HepG2 (cell line): ENCODE data around the gene B9D2. TPM values are rescaled to one million over a fixed set of nuclear protein-coding genes. Genes with fewer than 3 reads are reported as not detected.

Experiments used
- BATF2 ChIP-seq: sonication (generic); formaldehyde crosslinking; IDR thresholded peaks from 2 replicates; pipeline ENCODE4 v1.8.0; 2022; ENCODE audit warnings: mild to moderate bottlenecking, missing genetic modification reagents, moderate library complexity
- CAMTA2 ChIP-seq: sonication (generic); formaldehyde crosslinking; IDR thresholded peaks from 2 replicates; pipeline ENCODE4 v1.4.0; 2020; ENCODE audit warnings: mild to moderate bottlenecking, missing genetic modification reagents, borderline replicate concordance
- CC2D1A ChIP-seq: sonication (generic); formaldehyde crosslinking; IDR thresholded peaks from 2 replicates; pipeline ENCODE4 v1.8.1; 2023; ENCODE audit warnings: mild to moderate bottlenecking, missing genetic modification reagents
- ETV6 ChIP-seq: sonication (generic); formaldehyde crosslinking; conservative IDR thresholded peaks from 2 replicates; pipeline ENCODE4 v1.4.0; 2020; ENCODE audit warnings: missing genetic modification reagents
- EZH2 ChIP-seq: conservative IDR thresholded peaks from 2 replicates; pipeline ENCODE4 v1.6.1; 2012; ENCODE audit warnings: mild to moderate bottlenecking, low read depth, low read length, moderate library complexity
- GLI4 ChIP-seq: sonication (generic); formaldehyde crosslinking; IDR thresholded peaks from 2 replicates; pipeline ENCODE4 v1.5.1; 2020; ENCODE audit warnings: missing genetic modification reagents, mild to moderate bottlenecking, moderate library complexity, borderline replicate concordance
- HMGXB4 ChIP-seq, 2 experiments: sonication (generic) in 1 of 2; formaldehyde crosslinking in 1 of 2; IDR thresholded peaks; 2 replicates each; pipeline versions ENCODE4 v1.4.0 to v1.6.1; 2018 to 2020; ENCODE audit warnings: missing genetic modification reagents in 2 of 2, borderline replicate concordance in 1 of 2, low read depth in 1 of 2, mild to moderate bottlenecking in 1 of 2, missing biosample characterization in 1 of 2
- NRL ChIP-seq: sonication (generic); formaldehyde crosslinking; IDR thresholded peaks from 2 replicates; pipeline ENCODE4 v1.5.0; 2020; ENCODE audit warnings: missing genetic modification reagents, mild to moderate bottlenecking, moderate library complexity, borderline replicate concordance
- PRMT3 ChIP-seq: sonication (generic); formaldehyde crosslinking; IDR thresholded peaks from 2 replicates; pipeline ENCODE4 v1.8.1; 2022; ENCODE audit warnings: low read depth, mild to moderate bottlenecking, moderate library complexity, missing genetic modification reagents, borderline replicate concordance
- RCOR2 ChIP-seq: IDR thresholded peaks from 2 replicates; pipeline ENCODE4 v1.6.1; 2016; ENCODE audit warnings: missing biosample characterization, missing genetic modification reagents
- SMYD3 ChIP-seq: sonication (generic); formaldehyde crosslinking; IDR thresholded peaks from 2 replicates; pipeline ENCODE4 v1.8.1; 2023; ENCODE audit warnings: mild to moderate bottlenecking, missing genetic modification reagents
- ZFP62 ChIP-seq: sonication (generic); formaldehyde crosslinking; IDR thresholded peaks from 2 replicates; pipeline ENCODE4 v1.4.0; 2020; ENCODE audit warnings: missing genetic modification reagents
- ZNF160 ChIP-seq: sonication (generic); formaldehyde crosslinking; IDR thresholded peaks from 2 replicates; pipeline ENCODE4 v1.8.0; 2022; ENCODE audit warnings: mild to moderate bottlenecking, inconsistent platforms, missing genetic modification reagents
- ZNF224 ChIP-seq: sonication (generic); formaldehyde crosslinking; IDR thresholded peaks from 2 replicates; pipeline ENCODE4 v1.5.0; 2020; ENCODE audit warnings: mild to moderate bottlenecking, missing genetic modification reagents
- ZNF33A ChIP-seq: sonication (generic); formaldehyde crosslinking; IDR thresholded peaks from 2 replicates; pipeline ENCODE4 v1.5.1; 2020; ENCODE audit warnings: missing genetic modification reagents, mild to moderate bottlenecking, moderate library complexity, borderline replicate concordance
- ZNF558 ChIP-seq: sonication (generic); formaldehyde crosslinking; IDR thresholded peaks from 2 replicates; pipeline ENCODE4 v1.9.0; 2022; ENCODE audit warnings: mild to moderate bottlenecking, missing genetic modification reagents, borderline replicate concordance
- polyA plus RNA-seq, 8 experiments: library from polyadenylated mRNA; depleted of rRNA in 3 of 8; stranded (reverse) in 7 of 8; unstranded in 1 of 8; fragments of >200 nt; fragmentation: Illumina TruSeq in 4 of 8; extraction: Trizol in 4 of 8; gene quantifications; 2 replicates each; pipeline versions ENCODE4 v1.2.1 to v1.2.3, GENCODE V29; 2011 to 2016; ENCODE audit warnings: low read depth in 4 of 8, missing spikeins in 1 of 8, mixed read lengths in 1 of 8; ENCODE audit not compliant: insufficient read depth in 1 of 8
- total RNA-seq, 5 experiments: library from RNA; depleted of rRNA; stranded (reverse); fragments of >200 nt; fragmentation: Illumina TruSeq; extraction: Trizol; gene quantifications; 2 replicates each; pipeline ENCODE4 v1.2.3, GENCODE V29; 2016; ENCODE audit warnings: low read depth in 1 of 5
- TF ChIP-seq, protein P1 (sequence below): sonication (generic); formaldehyde crosslinking; IDR thresholded peaks from 2 replicates; pipeline ENCODE4 v1.8.0; 2022; ENCODE audit warnings: missing genetic modification reagents, mild to moderate bottlenecking, moderate library complexity, borderline replicate concordance
- TF ChIP-seq, protein P2 (sequence below): sonication (generic); formaldehyde crosslinking; IDR thresholded peaks from 2 replicates; pipeline ENCODE4 v1.8.0; 2022; ENCODE audit warnings: missing genetic modification reagents, low read depth, mild to moderate bottlenecking, borderline replicate concordance
- TF ChIP-seq, protein P3 (sequence below): sonication (generic); formaldehyde crosslinking; IDR thresholded peaks from 2 replicates; pipeline ENCODE4 v1.8.1; 2022; ENCODE audit warnings: low read depth, mild to moderate bottlenecking, missing genetic modification reagents

Gene B9D2
- total and polyA plus RNA-seq, 2 of the 13 experiments (the other 11 are each of a cell fraction or from before 2014, with no cell fraction given) = 3.1 to 4.4 TPM

GRCh38 chr19:41323430-41324125 lies 40.4 kb downstream of the B9D2 start (continued):
- TF ChIP-seq, protein P1, sequence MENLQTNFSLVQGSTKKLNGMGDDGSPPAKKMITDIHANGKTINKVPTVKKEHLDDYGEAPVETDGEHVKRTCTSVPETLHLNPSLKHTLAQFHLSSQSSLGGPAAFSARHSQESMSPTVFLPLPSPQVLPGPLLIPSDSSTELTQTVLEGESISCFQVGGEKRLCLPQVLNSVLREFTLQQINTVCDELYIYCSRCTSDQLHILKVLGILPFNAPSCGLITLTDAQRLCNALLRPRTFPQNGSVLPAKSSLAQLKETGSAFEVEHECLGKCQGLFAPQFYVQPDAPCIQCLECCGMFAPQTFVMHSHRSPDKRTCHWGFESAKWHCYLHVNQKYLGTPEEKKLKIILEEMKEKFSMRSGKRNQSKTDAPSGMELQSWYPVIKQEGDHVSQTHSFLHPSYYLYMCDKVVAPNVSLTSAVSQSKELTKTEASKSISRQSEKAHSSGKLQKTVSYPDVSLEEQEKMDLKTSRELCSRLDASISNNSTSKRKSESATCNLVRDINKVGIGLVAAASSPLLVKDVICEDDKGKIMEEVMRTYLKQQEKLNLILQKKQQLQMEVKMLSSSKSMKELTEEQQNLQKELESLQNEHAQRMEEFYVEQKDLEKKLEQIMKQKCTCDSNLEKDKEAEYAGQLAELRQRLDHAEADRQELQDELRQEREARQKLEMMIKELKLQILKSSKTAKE (CRISPR knock-in tag) = peak; percentile 78; the same call in 1 of the 2 replicates
- TF ChIP-seq CC2D1A (CRISPR knock-in tag) (no peak), ZNF224 (CRISPR knock-in tag) (no peak), PRMT3 (CRISPR knock-in tag) (no peak), SMYD3 (CRISPR knock-in tag) (no peak), ZNF160 (no peak), RCOR2 (no peak), ETV6 (CRISPR knock-in tag) (no peak), NRL (CRISPR knock-in tag) (0 out of 2 replicates have a peak, but pooled peaks have one; percentile 60), EZH2 (no peak), BATF2 (no peak), ZNF33A (CRISPR knock-in tag) (no peak), GLI4 (CRISPR knock-in tag) (no peak), CAMTA2 (CRISPR knock-in tag) (no peak), ZNF558 (CRISPR knock-in tag) (no peak; the same call in 1 of the 2 replicates), HMGXB4 (CRISPR knock-in tag; IDR thresholded peaks at IDR 0.05; ENCODE audit: borderline replicate concordance in 1 of 2, low read depth in 1 of 2) (no peak; a peak in 1 of 4 replicates), ZFP62 (no peak)
- TF ChIP-seq, protein P2, sequence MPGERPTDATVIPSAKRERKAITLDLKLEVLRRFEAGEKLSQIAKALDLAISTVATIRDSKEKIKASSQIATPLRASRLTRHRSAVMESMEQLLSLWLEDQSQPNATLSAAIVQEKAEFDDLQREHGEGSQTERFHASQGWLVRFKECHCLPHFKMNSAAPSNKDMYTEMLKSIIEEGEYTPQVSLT (CRISPR knock-in tag) = no peak
- TF ChIP-seq, protein P3, sequence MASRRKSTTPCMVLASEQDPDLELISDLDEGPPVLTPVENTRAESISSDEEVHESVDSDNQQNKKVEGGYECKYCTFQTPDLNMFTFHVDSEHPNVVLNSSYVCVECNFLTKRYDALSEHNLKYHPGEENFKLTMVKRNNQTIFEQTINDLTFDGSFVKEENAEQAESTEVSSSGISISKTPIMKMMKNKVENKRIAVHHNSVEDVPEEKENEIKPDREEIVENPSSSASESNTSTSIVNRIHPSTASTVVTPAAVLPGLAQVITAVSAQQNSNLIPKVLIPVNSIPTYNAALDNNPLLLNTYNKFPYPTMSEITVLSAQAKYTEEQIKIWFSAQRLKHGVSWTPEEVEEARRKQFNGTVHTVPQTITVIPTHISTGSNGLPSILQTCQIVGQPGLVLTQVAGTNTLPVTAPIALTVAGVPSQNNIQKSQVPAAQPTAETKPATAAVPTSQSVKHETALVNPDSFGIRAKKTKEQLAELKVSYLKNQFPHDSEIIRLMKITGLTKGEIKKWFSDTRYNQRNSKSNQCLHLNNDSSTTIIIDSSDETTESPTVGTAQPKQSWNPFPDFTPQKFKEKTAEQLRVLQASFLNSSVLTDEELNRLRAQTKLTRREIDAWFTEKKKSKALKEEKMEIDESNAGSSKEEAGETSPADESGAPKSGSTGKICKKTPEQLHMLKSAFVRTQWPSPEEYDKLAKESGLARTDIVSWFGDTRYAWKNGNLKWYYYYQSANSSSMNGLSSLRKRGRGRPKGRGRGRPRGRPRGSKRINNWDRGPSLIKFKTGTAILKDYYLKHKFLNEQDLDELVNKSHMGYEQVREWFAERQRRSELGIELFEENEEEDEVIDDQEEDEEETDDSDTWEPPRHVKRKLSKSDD (CRISPR knock-in tag) = 0 out of 2 replicates have a peak, but pooled peaks have one; percentile 33
